GM21381 (cell line): ENCODE results near the gene ZNF366.

Experiments used
- ATAC-seq: cut with Tn5 transposase; IDR thresholded peaks from one replicate; pipeline ENCODE4 v1.9.1; 2021; ENCODE audit warnings: mild to moderate bottlenecking, moderate library complexity; ENCODE audit not compliant: unreplicated experiment

The ZNF366 gene

GRCh38 chr5:72523960-72524582, 16.9 kb upstream of the ZNF366 start:
- no peak for ATAC-seq

- no peak for ATAC-seq
Observed at GRCh38 chr5:72522607-72523006, 15.4 kb upstream of the ZNF366 start.

GRCh38 chr5:72519111-72519510, 11.9 kb upstream of the ZNF366 start:
- no peak for ATAC-seq

- no peak for ATAC-seq
Observed at GRCh38 chr5:72518001-72518683, 10.9 kb upstream of the ZNF366 start.

GRCh38 chr5:72516916-72517315, 9.7 kb upstream of the ZNF366 start:
- ATAC-seq = no peak

GRCh38 chr5:72515211-72515610, 8.0 kb upstream of the ZNF366 start:
- ATAC-seq = no peak

- no peak for ATAC-seq
Observed at GRCh38 chr5:72512593-72512860, 5.3 kb upstream of the ZNF366 start.

GRCh38 chr5:72511774-72512592, 4.8 kb upstream of the ZNF366 start:
- ATAC-seq = no peak

GRCh38 chr5:72511366-72511765, 4.2 kb upstream of the ZNF366 start:
- ATAC-seq = no peak

- no peak for ATAC-seq
Observed at GRCh38 chr5:72510610-72511181, 3.5 kb upstream of the ZNF366 start.

- no peak for ATAC-seq
Observed at GRCh38 chr5:72509401-72509800, 2.2 kb upstream of the ZNF366 start.

GRCh38 chr5:72508241-72509170, 1.3 kb upstream of the ZNF366 start:
- ATAC-seq = peak; percentile 91

GRCh38 chr5:72507907-72508238, 663 bp upstream of the ZNF366 start:
- ATAC-seq = no peak

GRCh38 chr5:72506158-72506549, 1.1 kb downstream of the ZNF366 start:
- ATAC-seq = no peak

- no peak for ATAC-seq
Observed at GRCh38 chr5:72505539-72506157, 1.6 kb downstream of the ZNF366 start.

- no peak for ATAC-seq
Observed at GRCh38 chr5:72505016-72505415, 2.2 kb downstream of the ZNF366 start.

GRCh38 chr5:72503888-72504491, 3.2 kb downstream of the ZNF366 start:
- ATAC-seq = no peak

GRCh38 chr5:72501488-72501887, 5.7 kb downstream of the ZNF366 start:
- ATAC-seq = no peak

- no peak for ATAC-seq
Observed at GRCh38 chr5:72499730-72500129, 7.5 kb downstream of the ZNF366 start.

GRCh38 chr5:72499090-72499489, 8.1 kb downstream of the ZNF366 start:
- ATAC-seq = no peak
